ENCODE results near the gene STX1B.

STX1B gene

DNA sequence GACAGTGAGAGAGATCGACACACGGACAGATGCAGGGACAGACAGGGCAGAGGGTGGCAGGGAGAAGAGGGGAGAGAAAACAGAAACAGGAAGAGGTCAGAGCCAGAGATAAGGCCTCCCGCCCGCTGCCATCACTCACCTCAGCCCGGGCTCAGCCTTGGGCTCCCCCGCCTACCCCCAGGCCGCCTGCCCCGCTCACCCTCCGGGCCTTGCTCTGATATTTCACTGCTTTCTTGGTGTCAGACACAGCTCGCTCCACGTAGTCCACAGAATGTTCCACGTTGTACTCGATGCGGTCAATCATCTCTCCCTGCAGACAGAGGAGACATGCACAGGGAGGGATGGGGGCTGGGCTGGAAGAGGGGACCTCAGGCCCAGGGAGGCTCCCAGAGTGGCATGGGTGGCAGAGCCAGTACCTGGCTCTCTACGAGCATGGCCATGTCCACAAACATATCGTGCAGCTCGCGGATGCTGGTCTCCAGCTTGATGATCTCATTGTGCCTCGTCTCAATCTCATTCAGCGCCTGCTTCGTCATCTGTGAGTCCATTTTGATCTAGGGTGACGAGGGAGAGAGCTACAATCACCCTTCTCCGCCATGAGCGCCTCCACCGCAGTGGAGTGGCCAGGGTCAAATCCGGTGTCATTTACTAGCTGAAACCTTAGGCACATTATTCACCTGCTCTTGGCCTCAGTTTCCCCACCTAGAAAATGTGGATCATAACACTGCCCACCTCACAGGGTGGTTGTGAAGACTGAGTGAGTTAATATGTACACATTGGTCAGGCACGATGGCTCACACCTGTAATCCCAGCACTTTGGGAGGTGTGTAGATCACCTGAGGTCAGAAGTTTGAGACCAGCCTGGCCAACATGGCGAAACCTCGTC, 17.3 kb downstream of the STX1B start:
- no peak for DNase-seq

DNA sequence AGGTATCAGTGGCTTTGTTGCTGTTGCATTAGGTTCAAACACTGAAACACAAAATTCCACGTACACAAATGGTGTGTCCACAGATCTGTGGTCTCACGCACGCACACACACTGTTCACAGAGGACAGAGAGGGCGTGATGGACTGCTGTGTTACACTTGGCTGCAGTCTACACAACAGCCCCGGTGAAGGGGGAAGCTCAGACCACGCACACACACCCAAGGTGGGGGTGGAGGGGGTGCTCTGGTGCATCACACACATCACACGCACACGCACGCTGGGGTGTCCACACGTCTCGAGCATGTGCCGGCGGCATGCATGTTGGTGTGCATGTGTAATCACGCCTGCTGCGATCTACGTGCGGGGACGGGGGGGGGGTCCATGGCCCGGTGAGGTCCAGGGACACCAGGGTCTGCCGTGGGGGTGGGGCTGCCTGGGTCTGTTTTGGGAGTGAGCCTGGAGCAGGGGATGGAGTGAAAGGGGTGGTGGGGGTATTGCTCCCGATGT, 18.1 kb downstream of the STX1B start:
- no peak for DNase-seq

DNA sequence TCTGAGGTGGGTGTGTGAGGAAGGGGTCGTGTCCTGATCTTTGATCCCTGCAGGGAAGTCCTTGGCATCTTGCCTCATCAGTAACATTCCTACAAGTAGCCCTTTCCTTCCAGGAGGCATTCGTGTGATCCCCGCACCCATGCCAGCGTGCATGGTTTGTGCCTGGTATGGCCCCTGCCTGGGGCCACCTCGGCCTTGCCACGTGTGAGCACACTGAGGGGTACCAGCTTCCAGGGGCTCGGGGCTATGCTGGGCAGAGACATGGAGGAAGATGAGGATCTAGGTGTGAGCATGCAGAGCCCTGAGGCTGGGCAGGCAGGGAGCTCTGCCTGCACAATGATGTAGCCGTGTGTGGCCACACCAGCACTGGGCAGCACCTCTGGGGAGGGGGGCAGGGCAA, 19.4 kb downstream of the STX1B start:
- no peak for DNase-seq

DNA sequence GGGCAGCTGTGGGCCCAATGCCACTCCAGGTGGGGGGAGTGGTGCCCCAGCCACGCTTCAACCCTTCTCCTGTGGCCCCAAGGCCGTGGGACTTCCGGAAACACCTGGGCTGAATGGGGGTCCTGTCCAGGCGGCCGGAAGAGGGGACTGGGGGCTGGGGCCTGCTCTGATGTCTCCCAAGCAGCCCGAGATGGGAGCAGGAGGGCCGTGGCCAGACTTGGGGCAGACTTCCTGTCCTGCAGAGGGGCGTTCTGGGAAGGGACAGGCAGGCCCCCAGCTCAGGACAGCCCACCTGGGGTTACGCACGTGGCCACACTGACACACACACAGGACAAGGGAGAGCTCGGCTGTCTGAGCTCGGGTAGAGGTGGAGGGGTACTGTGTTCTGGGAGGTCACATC, 20.3 kb downstream of the STX1B start:
- no peak for DNase-seq

DNA sequence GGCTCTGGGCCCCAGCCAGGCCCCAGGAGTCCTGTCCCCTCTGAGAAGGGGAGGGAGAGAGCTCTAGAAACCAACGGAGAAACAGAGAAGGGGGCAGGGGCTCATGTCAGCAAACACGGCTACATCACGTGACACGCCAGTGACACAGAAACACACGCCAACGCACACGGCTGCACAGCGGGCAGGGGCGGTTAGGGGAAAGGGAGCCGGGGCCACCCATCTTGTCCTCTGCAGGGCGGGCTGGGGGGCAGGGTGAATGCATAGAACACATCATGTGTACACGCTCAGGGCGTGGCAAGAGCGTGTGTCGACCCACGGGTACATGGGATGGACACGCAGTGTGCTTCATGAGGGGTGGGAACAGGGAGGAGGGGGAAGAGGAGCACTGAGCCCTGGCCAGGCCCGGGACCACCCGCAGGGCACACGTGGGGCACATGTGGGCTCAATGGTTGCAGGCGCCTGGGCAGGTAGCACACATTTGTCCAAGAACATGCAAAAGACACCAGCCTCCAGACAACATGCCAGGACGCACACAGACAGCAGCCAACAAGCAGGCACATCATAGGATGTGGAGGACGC, 20.9 kb downstream of the STX1B start:
- DNase-seq, result no peak

DNA sequence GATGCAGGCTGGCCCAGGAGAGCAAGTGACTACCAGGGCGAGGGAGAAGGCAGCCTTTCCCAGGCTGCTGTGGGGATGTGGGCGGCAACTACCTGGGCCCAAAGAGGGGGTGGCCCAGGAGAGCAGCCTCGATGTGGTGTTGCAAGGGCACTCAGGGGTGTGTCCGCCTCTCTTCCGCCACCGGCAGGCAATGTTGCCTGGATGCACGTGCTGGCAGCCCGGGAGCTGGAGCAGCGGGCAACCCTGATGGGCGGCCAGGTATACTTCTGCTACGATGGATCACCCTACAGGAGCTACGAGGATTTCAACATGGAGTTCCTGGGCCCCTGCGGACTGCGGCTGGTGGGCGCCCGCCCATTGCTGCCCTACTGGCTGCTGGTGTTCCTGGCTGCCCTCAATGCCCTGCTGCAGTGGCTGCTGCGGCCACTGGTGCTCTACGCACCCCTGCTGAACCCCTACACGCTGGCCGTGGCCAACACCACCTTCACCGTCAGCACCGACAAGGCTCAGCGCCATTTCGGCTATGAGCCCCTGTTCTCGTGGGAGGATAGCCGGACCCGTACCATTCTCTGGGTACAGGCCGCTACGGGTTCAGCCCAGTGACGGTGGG, 22.8 kb downstream of the STX1B start:
- DNase-seq, result no peak

DNA sequence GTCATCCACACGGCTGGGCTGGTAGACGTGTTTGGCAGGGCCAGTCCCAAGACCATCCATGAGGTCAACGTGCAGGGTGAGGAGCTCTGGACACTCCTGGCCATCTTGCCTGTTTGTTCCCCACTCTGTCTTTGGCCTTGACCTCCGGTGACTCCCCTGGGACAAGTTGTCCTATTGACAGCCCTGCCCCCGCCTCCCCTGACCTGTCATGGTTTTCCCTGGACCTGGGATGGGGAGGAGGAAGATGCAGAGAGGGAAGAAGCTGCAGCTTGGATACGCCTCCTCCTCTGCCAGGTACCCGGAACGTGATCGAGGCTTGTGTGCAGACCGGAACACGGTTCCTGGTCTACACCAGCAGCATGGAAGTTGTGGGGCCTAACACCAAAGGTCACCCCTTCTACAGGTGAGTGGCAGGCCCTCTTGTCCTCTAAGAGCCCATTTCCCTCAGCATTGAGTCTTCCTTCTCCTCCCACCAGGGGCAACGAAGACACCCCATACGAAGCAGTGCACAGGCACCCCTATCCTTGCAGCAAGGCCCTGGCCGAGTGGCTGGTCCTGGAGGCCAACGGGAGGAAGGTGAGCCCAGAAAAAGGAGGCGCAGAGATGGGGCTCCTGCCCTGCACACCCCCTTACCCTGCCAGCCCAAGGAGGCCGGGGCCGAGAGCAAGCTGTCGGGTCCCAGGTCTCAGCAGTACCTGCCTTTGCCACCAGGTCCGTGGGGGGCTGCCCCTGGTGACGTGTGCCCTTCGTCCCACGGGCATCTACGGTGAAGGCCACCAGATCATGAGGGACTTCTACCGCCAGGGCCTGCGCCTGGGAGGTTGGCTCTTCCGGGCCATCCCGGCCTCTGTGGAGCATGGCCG, 24.1 kb downstream of the STX1B start:
- DNase-seq, result no peak

DNA sequence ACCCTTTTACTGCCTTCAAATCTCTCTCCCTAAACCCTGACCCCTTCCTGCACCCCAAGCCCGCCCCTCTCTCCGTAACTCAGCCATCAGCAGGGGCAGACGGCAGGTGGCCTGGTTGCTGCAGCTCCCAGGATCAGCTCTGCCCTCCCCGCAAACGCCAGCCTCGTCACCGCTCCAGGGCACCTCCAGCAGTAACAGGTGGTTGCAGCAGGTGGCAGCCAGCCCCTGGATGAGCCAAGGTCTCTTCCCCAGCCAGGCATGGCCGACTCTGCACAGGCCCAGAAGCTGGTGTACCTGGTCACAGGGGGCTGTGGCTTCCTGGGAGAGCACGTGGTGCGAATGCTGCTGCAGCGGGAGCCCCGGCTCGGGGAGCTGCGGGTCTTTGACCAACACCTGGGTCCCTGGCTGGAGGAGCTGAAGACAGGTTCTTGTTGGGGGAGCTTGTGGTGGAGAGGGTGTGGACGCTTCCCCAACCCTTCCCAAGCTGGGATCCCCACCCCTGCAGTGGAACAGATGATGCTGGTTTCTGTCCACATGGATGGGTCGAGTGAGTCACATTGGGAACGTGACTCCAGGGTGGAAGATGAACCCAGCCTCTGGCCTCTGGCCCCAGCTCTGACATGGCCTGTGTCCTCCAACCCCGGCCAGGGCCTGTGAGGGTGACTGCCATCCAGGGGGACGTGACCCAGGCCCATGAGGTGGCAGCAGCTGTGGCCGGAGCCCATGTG, 24.9 kb downstream of the STX1B start:
- DNase-seq, result peak in 1 of 2 experiments; percentile 28

DNA sequence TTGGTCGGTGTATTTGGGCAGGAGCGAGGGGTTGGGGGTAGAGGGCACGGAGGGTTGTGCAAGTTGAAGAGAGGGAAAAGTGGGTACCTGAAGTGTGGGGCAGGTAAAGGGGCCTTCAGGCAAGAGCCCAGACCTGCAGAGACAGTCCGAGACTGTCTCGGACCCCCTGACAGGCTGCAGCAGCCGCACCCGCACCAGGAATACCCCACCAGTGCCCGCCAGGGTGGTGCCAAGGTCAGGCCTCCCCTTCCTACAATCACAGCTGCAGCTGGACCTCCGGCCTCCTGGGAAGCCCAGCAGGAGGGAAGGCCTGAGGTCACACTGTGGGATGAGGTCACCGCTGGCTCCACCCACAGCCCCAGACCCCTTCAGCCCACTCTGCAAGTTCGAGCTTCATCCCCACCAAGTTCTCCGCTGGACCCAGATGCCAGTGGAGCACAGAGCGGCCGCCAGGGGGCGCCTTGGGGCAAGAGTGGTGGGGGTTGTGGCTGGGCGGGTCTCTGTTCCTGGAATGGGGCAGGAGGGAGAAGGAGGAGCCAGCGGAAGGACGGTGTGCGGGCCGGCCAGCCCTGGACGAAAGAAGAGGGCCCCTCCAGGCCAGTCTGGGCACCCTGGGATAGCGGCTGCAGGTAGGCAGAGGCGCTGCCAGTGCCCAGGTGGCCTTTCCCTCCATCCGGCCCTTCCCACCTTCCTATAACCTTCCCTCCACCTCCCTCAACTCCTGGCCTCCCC, 25.6 kb downstream of the STX1B start, which contains the start of gene HSD3B7:
TSS of gene HSD3B7 (plus strand) at position 539 of the 732 bp plus-strand sequence. CDS start 452 bp downstream, outside the sequence.
- DNase-seq, result peak; percentile 11 to 81

DNA sequence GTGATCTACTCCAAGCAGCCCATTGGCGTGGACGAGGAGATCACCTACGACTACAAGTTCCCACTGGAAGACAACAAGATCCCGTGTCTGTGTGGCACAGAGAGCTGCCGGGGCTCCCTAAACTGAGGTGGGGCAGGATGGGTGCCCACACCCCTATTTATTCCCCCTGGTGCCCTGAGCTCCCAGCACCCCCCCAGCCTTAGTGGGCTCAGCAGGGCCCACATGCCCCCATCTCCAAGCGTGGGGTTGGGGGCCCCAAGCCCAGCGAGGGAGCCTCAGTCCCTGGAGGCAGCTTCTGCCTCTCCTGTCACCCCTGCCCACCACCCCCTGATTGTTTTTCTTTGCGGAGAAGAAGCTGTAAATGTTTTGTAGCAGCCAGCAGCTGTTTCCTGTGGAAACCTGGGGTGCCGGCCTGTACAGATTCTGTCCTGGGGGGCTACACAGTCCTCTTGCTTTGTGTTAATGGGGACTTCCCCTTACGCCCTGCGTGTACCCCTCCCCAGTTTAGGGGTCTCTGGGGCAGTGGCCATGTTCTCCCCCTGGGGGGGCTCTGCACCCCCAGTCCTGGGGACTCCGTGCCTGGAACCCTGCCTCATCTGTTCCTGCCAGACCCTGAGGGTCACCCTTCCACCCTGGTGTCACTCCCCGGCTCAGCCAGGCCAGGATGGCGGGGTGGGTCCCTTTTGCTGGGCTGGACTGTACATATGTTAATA, 26.4 kb downstream of the STX1B start:
- no peak for DNase-seq

DNA sequence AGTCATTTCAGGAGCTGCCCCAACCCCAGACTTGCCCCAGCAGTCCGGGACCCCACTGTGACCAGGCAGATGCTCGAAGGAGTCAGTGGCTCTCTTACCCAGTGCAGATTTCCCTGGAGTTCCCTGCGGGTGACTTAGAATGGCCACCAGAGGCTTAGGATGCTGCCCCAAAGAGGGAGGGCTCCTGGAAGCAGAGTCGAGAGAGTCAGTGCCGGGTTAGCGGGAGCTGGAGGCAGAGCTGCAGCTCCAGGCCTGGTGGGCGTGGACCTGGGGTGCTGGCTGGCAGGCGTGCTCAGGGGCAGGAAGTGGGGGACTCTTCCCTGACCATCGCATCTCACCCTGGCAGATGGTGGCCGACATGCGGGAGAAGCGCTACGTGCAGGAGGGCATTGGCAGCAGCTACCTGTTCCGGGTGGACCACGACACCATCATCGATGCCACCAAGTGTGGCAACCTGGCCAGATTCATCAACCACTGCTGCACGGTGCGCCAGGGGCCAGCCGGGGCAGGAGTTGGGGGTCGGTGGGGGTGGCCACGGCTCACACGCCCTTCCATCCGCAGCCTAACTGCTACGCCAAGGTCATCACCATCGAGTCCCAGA, 27.0 kb downstream of the STX1B start:
- DNase-seq, result no peak

DNA sequence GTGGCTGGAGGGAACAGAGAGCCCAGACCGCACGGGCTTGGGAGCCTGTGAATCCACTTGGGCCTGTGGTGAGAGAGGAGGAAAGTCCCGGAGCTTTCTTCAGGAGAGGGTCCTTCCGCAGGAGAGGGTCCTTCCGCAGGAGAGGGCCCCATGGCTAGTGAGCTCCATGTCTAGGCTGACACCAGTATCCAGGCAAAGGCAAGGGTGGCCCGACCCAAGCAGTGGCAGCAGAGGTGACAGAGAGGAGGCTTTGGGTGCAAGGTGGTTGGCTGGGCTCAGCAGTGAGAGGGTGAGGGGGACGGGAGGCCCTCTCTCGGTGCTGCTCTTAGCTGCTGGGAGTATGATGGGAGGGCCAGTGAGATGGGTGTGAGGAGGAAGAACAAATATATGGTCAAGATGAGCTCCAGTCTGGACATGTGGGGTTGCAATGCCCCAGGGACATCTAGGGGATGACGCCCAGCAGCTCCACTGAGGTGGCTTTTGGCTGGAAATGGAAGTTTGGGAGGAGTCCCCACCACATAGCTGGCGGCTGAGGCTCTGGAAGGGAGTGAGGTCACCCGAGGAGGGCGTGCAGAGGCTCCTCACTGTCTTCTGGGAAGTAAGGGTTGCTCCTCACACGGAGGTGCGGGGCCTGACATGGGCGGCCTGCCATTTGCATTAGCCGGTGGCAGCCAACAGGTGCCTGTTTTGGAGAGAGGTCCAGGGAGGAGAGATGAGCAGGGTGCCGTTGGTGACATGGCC, 27.7 kb downstream of the STX1B start:
- no peak for DNase-seq

DNA sequence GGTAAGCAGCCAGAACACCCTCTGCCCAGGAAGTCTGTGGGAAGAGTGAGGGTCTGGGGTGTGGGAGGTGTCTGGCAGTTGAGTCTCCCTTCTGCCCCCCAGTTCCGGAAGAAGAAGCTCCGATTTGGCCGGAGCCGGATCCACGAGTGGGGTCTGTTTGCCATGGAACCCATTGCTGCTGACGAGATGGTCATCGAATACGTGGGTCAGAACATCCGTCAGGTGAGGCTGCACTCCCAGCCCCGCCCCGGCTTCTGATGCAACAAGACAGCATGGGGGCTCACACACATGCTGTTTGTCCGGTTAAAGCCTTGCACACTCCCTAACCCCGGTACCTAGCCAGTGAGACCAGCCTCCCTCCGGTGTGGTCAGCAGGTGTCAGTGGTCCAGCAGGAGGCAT, 29.5 kb downstream of the STX1B start:
- no peak for DNase-seq

DNA sequence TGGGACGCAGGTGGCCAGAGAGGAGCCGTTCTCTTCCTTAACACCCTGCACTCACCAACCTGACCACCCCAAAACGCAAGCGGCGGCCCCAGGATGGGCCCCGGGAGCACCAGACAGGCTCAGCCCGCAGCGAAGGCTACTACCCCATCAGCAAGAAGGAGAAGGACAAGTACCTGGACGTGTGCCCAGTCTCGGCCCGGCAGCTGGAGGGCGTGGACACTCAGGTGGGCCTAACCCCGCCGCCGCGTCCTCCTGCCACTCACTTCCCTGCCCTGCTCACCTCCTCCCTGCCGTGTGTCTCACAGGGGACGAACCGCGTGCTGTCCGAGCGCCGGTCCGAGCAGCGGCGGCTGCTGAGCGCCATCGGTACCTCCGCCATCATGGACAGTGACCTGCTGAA, 30.0 kb downstream of the STX1B start:
- no peak for DNase-seq

DNA sequence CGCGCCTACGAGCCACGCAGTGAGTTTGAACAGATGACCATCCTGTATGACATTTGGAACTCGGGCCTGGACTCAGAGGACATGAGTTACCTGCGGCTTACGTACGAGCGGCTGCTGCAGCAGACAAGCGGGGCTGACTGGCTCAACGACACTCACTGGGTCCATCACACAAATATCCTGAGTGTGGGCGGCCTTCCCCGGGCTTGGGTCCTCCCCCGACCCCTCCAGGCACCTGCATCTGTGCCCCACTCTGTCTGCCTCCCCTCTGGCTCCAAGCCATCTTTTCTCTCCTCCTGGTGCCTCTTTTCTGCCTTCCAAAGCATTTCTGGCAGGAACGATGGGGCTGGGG, 30.4 kb downstream of the STX1B start:
- no peak for DNase-seq

DNA sequence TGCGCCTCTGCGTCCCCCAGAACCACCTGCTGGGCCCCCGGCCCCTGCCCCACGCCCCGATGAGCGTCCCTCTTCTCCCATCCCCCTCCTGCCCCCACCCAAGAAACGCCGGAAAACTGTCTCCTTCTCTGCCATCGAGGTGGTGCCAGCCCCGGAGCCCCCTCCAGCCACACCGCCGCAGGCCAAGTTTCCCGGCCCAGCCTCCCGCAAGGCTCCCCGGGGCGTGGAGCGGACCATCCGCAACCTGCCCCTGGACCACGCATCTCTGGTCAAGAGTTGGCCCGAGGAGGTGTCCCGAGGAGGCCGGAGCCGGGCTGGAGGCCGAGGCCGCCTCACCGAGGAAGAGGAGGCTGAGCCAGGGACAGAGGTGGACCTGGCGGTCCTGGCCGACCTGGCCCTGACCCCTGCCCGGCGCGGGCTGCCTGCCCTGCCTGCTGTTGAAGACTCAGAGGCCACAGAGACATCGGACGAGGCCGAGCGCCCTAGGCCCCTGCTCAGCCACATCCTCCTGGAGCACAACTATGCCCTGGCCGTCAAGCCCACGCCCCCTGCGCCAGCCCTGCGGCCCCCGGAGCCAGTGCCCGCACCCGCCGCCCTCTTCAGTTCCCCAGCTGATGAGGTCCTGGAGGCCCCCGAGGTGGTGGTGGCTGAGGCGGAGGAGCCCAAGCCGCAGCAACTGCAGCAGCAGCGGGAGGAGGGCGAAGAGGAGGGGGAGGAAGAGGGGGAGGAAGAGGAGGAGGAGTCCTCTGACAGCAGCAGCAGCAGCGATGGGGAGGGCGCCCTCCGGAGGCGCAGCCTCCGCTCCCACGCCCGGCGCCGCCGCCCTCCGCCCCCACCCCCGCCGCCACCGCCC, 31.0 kb downstream of the STX1B start:
- no peak for DNase-seq

DNA sequence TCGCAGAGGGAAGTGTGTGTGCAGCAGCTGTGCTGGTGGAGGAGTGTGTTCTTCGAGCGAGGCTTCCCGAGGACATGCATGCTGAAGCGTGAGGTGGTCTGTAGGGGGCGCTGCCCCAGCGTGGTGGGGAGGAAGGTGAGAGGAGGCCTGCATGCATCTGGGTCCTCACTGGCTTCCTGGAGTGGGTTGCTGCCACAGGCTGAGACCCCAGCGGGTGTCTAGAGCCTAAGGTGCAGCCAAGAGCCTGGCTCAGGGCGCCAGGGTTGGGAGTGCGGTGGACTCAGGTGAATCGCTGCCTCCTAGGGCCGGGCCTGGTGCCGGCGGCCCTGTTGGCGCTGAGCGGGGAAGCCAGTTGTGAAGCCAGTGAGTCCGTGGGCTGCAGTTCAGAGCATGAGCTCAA, 32.9 kb downstream of the STX1B start:
- no peak for DNase-seq

DNA sequence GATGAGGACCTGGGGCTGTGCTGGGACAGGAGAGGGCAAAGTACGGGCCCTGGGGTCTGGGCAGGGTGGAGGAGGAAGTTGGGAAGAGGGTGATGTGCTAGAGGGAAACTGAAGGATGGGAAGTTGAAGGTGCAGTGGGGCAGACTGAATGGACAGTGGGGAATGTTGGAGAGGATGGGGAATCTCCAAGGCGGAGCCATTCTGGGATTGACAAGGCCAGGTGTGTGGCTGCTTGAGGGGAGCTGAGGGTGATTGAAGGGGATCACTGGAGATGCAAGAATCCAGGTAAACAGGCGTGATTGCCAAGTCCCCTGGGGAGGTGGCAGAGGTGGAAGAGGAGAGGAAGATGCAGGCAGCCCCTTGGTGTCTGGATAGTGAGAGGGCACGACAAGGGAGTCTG, 34.0 kb downstream of the STX1B start:
- no peak for DNase-seq

DNA sequence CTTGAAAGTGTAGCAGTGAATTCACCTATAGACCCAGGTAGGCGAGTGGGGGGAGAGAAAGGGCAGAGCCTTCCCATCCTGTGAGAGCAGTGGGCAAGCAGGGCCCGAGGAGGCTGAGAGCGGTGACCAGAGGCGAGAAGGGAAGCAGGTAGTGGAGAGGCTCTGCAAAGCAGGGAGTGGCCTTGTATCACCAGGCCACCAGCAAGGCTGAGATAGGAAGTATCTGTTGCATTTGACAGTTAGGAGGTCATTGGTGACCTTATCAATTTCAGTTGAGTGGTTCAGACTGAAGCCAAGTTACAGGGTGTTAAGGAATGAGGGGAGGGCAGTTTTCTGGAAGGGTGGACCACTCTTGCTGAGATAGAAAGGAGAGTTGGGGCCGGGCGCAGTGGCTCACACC, 36.1 kb downstream of the STX1B start:
- no peak for DNase-seq
